WTC11 (cell line): ENCODE measurements around the gene KCNG2.

Experiments used
- CREB1 ChIP-seq: sonication (generic); formaldehyde crosslinking; IDR thresholded peaks from 2 replicates; pipeline ENCODE4 v1.8.0; 2023; ENCODE audit warnings: mild to moderate bottlenecking, missing genetic modification reagents
- CREM ChIP-seq: sonication (generic); formaldehyde crosslinking; IDR thresholded peaks from 2 replicates; pipeline ENCODE4 v1.8.1; 2022; ENCODE audit warnings: mild to moderate bottlenecking, missing genetic modification reagents, moderate library complexity
- NFE2L1 ChIP-seq: sonication (generic); formaldehyde crosslinking; IDR thresholded peaks from 2 replicates; pipeline ENCODE4 v1.8.1; 2023; ENCODE audit warnings: missing genetic modification reagents
- NR2C2 ChIP-seq: sonication (generic); formaldehyde crosslinking; IDR thresholded peaks from 2 replicates; pipeline ENCODE4 v1.8.0; 2022; ENCODE audit warnings: mild to moderate bottlenecking, missing genetic modification reagents
- TF ChIP-seq, protein P1 (sequence below): sonication (generic); formaldehyde crosslinking; IDR thresholded peaks from 2 replicates; pipeline ENCODE4 v1.8.1; 2023; ENCODE audit warnings: mild to moderate bottlenecking, missing genetic modification reagents, moderate library complexity
- TF ChIP-seq, protein P2 (sequence below): fragments of 200-600 bp; IDR thresholded peaks from 2 replicates; pipeline ENCODE4 v1.8.0; 2022; ENCODE audit warnings: antibody characterized with exemption

DNA sequence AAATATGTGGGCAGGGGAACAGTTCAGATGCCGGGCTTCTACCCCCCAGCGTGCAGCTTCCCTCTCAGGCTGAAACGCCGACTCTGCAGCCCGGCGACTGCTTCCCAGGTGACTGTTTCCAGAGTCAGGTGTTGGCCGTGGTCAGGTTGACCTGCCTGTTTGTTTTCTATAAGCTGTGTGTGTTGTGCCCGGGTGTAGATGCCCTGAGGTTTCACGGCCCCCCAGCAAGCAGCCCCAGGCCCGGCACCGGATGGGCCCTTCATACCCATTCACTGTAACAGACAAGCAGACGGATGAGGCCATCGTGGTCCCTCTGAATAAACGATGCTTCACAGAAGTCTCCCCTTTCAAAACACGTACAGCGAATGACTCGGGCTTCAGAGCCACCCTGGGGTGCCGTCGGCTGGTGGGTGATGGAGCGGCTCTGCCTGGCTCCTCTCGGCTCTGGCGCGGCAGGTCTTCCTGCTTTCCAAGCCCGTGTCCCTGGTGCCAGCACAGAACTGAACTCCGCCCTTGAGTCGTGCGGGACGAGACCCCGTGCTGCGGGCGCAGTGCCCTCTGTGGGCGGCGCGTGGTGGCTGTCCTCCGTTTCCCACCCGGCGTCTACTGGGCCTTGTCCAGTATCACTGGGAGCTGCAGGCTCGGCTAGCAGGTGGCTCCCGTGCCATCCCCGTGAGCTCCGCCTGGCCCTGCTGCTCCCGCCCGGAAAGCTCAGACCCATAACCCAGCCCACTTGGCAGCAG is 15.0 kb upstream of the KCNG2 start:
- TF ChIP-seq, protein P1, sequence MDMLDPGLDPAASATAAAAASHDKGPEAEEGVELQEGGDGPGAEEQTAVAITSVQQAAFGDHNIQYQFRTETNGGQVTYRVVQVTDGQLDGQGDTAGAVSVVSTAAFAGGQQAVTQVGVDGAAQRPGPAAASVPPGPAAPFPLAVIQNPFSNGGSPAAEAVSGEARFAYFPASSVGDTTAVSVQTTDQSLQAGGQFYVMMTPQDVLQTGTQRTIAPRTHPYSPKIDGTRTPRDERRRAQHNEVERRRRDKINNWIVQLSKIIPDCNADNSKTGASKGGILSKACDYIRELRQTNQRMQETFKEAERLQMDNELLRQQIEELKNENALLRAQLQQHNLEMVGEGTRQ (CRISPR knock-in tag), result no peak
- TF ChIP-seq, protein P2, sequence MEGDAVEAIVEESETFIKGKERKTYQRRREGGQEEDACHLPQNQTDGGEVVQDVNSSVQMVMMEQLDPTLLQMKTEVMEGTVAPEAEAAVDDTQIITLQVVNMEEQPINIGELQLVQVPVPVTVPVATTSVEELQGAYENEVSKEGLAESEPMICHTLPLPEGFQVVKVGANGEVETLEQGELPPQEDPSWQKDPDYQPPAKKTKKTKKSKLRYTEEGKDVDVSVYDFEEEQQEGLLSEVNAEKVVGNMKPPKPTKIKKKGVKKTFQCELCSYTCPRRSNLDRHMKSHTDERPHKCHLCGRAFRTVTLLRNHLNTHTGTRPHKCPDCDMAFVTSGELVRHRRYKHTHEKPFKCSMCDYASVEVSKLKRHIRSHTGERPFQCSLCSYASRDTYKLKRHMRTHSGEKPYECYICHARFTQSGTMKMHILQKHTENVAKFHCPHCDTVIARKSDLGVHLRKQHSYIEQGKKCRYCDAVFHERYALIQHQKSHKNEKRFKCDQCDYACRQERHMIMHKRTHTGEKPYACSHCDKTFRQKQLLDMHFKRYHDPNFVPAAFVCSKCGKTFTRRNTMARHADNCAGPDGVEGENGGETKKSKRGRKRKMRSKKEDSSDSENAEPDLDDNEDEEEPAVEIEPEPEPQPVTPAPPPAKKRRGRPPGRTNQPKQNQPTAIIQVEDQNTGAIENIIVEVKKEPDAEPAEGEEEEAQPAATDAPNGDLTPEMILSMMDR, result no peak
- no peak for TF ChIP-seq CREB1 (CRISPR knock-in tag)
- TF ChIP-seq NFE2L1 (CRISPR knock-in tag), result no peak
- TF ChIP-seq CREM (CRISPR knock-in tag), result no peak
- no peak for TF ChIP-seq NR2C2 (CRISPR knock-in tag)
